Astrocyte (in vitro differentiated cells and primary cell): Measurements from ENCODE around the gene TFF2.

Experiments used
- EZH2 ChIP-seq: IDR thresholded peaks from 2 replicates; pipeline ENCODE4 v1.6.1; 2012; ENCODE audit warnings: mild to moderate bottlenecking, low read length, inconsistent platforms; ENCODE audit not compliant: insufficient read depth
- TF ChIP-seq, protein P1 (sequence below): IDR thresholded peaks from 2 replicates; pipeline ENCODE4 v1.5.1; 2011; ENCODE audit warnings: low read depth, mild to moderate bottlenecking, inconsistent platforms, low read length, moderate library complexity; ENCODE audit not compliant: insufficient read depth

DNA sequence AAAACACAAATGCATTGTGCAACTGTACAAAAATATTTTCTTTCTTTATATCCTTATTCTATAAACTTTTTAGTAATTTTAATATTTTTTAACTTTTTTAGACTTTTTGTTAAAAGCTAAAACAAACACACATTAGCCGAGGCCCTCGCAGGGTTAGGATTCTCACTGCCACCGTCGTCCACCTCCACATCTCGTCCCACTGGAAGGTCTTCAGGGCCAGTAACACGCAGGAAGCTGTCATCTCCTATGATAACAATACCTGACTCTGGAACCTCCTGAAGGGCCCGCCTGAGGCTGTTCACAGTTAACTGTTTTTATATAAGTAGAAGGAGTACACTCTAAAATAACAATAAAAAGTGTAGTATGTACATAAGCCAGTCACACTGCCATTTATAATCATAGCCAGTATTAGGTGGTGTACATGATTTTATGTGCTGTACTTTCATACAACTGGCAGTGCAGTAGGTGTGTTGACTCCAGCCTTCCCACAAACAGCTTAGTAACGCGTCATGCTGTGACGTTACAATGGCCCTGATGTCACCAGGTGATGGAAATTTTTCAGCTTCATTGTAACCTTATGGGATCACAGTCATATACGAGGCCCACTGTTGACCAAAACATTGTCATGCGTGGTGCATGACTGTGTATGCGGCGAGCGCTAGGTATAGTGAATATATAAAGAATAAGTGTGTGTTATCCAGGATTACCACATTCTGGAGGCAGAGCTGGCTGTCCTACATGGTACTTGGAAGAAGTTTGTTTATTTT lies 8.8 kb downstream of the TFF2 start:
- TF ChIP-seq, protein P1, sequence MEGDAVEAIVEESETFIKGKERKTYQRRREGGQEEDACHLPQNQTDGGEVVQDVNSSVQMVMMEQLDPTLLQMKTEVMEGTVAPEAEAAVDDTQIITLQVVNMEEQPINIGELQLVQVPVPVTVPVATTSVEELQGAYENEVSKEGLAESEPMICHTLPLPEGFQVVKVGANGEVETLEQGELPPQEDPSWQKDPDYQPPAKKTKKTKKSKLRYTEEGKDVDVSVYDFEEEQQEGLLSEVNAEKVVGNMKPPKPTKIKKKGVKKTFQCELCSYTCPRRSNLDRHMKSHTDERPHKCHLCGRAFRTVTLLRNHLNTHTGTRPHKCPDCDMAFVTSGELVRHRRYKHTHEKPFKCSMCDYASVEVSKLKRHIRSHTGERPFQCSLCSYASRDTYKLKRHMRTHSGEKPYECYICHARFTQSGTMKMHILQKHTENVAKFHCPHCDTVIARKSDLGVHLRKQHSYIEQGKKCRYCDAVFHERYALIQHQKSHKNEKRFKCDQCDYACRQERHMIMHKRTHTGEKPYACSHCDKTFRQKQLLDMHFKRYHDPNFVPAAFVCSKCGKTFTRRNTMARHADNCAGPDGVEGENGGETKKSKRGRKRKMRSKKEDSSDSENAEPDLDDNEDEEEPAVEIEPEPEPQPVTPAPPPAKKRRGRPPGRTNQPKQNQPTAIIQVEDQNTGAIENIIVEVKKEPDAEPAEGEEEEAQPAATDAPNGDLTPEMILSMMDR = no peak
- TF ChIP-seq EZH2 = no peak
